Neural progenitor cell (in vitro differentiated cells): ENCODE results near the gene WFDC2. TPM values are rescaled to one million over a fixed set of nuclear protein-coding genes. Genes with fewer than 3 reads are reported as not detected.

Experiments used
- DNase-seq: peaks from one replicate; pipeline ENCODE4 v3.0.0-alpha.2; 2016; ENCODE audit warnings: low spot score
- H2AFZ ChIP-seq: fragments of 200-600 bp; sonication (generic); replicated peaks from 2 replicates; pipeline ENCODE4 v1.6.1; 2016; ENCODE audit warnings: antibody characterized with exemption
- H3F3A ChIP-seq: fragments of 200-600 bp; sonication (generic); 2 replicates; pipeline ENCODE4 v1.6.1; 2016; ENCODE audit warnings: antibody characterized with exemption, low read depth
- H3K27ac ChIP-seq: fragments of 200-600 bp; sonication (generic); 2 replicates; pipeline ENCODE4 v1.5.1; 2016; ENCODE audit warnings: mild to moderate bottlenecking
- H3K27me3 ChIP-seq: fragments of 200-600 bp; sonication (generic); 2 replicates; pipeline ENCODE4 v1.6.1; 2016; ENCODE audit warnings: mild to moderate bottlenecking, moderate library complexity
- H3K36me3 ChIP-seq: fragments of 200-600 bp; sonication (generic); 2 replicates; pipeline ENCODE4 v1.5.1; 2016
- H3K4me1 ChIP-seq: fragments of 200-600 bp; sonication (generic); 2 replicates; pipeline ENCODE4 v1.6.1; 2016; ENCODE audit warnings: mixed run types
- H3K4me2 ChIP-seq: fragments of 200-600 bp; sonication (generic); 2 replicates; pipeline ENCODE4 v1.6.1; 2016
- H3K4me3 ChIP-seq: fragments of 200-600 bp; sonication (generic); 2 replicates; pipeline ENCODE4 v1.5.1; 2016
- H3K79me2 ChIP-seq: fragments of 200-600 bp; sonication (generic); 2 replicates; pipeline ENCODE4 v1.6.1; 2016; ENCODE audit warnings: low read depth
- H3K9ac ChIP-seq: fragments of 200-600 bp; sonication (generic); 2 replicates; pipeline ENCODE4 v1.6.1; 2016
- H3K9me3 ChIP-seq: fragments of 200-600 bp; sonication (generic); 2 replicates; pipeline ENCODE4 v1.5.1; 2016; ENCODE audit warnings: low read depth
- H4K20me1 ChIP-seq: fragments of 200-600 bp; sonication (generic); 2 replicates; pipeline ENCODE4 v1.6.1; 2016; ENCODE audit warnings: low read depth
- H3K27ac Mint-ChIP-seq: 3 replicates; pipeline ENCODE4 v1.8.0; 2021; ENCODE audit warnings: mixed read lengths
- H3K27me3 Mint-ChIP-seq: 2 replicates; pipeline ENCODE4 v1.8.0; 2022; ENCODE audit warnings: low read depth, mild to moderate bottlenecking, inconsistent platforms, moderate library complexity, mixed read lengths; ENCODE audit not compliant: insufficient read depth
- H3K36me3 Mint-ChIP-seq: 3 replicates; pipeline ENCODE4 v1.8.0; 2021; ENCODE audit warnings: mixed read lengths
- H3K4me1 Mint-ChIP-seq: 3 replicates; pipeline ENCODE4 v1.8.0; 2021; ENCODE audit warnings: mixed read lengths
- H3K4me3 Mint-ChIP-seq: 3 replicates; pipeline ENCODE4 v1.8.0; 2021; ENCODE audit warnings: mild to moderate bottlenecking, moderate library complexity, mixed read lengths
- H3K9me3 Mint-ChIP-seq: 3 replicates; pipeline ENCODE4 v1.8.0; 2020; ENCODE audit warnings: mixed read lengths
- EZH2 ChIP-seq: fragments of 200-600 bp; sonication (generic); IDR thresholded peaks from 2 replicates; pipeline ENCODE4 v1.6.1; 2017; ENCODE audit warnings: antibody characterized with exemption, mild to moderate bottlenecking, moderate library complexity
- EZH2phosphoT487 ChIP-seq: fragments of 200-600 bp; sonication (generic); IDR thresholded peaks from 2 replicates; pipeline ENCODE4 v1.6.1; 2017; ENCODE audit warnings: antibody characterized with exemption
- total RNA-seq: library from RNA; depleted of rRNA; stranded (reverse); fragments of >200 nt; gene quantifications from 2 replicates; pipeline ENCODE4 v1.2.3, GENCODE V29; 2015; ENCODE audit warnings: low replicate concordance
- TF ChIP-seq, protein P1 (sequence below): fragments of 200-600 bp; sonication (generic); IDR thresholded peaks from 2 replicates; pipeline ENCODE4 v1.5.1; 2017; ENCODE audit warnings: antibody characterized with exemption, mild to moderate bottlenecking

WFDC2 gene
- total RNA-seq, 1 donor from 2014 or later, result 2.7 TPM

DNA sequence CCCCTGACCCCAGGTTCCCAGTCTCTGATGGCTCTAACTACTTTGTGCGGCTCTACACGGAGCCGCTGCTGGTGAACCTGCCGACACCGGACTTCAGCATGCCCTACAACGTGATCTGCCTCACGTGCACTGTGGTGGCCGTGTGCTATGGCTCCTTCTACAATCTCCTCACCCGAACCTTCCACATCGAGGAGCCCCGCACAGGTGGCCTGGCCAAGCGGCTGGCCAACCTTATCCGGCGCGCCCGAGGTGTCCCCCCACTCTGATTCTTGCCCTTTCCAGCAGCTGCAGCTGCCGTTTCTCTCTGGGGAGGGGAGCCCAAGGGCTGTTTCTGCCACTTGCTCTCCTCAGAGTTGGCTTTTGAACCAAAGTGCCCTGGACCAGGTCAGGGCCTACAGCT lies 44.0 kb upstream of the WFDC2 start:
- no peak overlapping the region for H3K4me2 ChIP-seq
- H2AFZ ChIP-seq, result no peak overlapping the region
- no peaks in the 10 kb centered on the region for H3F3A ChIP-seq
- H3K4me1 ChIP-seq, result no peaks in the 10 kb centered on the region
- Mint-ChIP-seq H3K9me3 (no peaks in the 10 kb centered on the region), H3K4me3 (no peak overlapping the region), H3K27me3 (peaks cover 6% of the 10 kb centered on the region), H3K27ac (no peak overlapping the region), H3K36me3 (peaks cover 11% of the 10 kb centered on the region), H3K4me1 (no peaks in the 10 kb centered on the region)
- H3K4me3 ChIP-seq, result no peak overlapping the region
- H4K20me1 ChIP-seq, result no peaks in the 10 kb centered on the region
- H3K79me2 ChIP-seq, result no peaks in the 10 kb centered on the region
- no peak overlapping the region for H3K27ac ChIP-seq
- H3K27me3 ChIP-seq, result no peaks in the 10 kb centered on the region
- H3K9ac ChIP-seq, result no peak overlapping the region
- no peak for TF ChIP-seq EZH2phosphoT487
- TF ChIP-seq EZH2, result no peak
- TF ChIP-seq, protein P1, sequence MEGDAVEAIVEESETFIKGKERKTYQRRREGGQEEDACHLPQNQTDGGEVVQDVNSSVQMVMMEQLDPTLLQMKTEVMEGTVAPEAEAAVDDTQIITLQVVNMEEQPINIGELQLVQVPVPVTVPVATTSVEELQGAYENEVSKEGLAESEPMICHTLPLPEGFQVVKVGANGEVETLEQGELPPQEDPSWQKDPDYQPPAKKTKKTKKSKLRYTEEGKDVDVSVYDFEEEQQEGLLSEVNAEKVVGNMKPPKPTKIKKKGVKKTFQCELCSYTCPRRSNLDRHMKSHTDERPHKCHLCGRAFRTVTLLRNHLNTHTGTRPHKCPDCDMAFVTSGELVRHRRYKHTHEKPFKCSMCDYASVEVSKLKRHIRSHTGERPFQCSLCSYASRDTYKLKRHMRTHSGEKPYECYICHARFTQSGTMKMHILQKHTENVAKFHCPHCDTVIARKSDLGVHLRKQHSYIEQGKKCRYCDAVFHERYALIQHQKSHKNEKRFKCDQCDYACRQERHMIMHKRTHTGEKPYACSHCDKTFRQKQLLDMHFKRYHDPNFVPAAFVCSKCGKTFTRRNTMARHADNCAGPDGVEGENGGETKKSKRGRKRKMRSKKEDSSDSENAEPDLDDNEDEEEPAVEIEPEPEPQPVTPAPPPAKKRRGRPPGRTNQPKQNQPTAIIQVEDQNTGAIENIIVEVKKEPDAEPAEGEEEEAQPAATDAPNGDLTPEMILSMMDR, result no peak
- DNase-seq, result no peak
- no peaks in the 10 kb centered on the region for H3K36me3 ChIP-seq
- H3K9me3 ChIP-seq, result no peaks in the 10 kb centered on the region

DNA sequence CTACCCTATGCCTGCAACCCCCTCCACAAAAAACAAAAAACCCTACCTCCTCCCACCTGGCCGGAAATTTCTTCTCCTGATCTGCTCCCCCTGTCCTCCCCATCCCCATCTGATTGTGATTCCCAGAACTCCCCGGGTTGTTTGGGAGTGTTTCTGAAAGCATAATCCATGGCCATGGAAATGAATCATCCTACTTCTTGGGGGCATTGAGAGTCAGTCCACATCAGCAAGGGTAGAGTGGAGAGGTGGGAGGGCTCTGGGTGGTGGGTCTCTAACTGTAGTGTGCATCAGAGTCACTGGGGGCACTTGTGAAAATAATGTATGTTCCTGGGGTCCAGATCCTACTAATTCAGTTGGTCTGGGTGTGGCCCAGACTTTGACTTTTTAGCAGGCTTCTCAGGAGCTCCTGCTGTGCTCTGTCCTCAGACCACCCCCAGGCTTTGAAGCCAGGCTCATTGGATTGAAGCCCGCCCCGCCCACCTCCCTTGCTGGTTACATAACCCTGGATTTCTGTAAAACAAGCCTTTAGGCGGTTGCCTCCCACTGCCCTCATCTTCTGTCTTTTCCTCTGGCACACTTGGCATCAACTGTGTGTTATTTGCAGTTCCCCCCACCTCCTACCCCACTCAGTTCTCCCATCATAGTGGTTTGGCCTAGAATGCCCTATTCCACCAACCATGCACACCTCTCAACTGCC lies 43.1 kb upstream of the WFDC2 start:
- peaks cover 8% of the 10 kb centered on the region for H3K36me3 Mint-ChIP-seq
- H3K4me1 Mint-ChIP-seq, result no peaks in the 10 kb centered on the region
- H3K9me3 Mint-ChIP-seq, result no peaks in the 10 kb centered on the region
- H3K36me3 ChIP-seq, result no peaks in the 10 kb centered on the region
- H3K27me3 Mint-ChIP-seq, result peaks cover 6% of the 10 kb centered on the region
- no peaks in the 10 kb centered on the region for H3F3A ChIP-seq
- no peaks in the 10 kb centered on the region for H3K79me2 ChIP-seq
- no peaks in the 10 kb centered on the region for H4K20me1 ChIP-seq
- no peak overlapping the region for H3K27ac ChIP-seq
- no peak overlapping the region for H3K4me3 ChIP-seq
- DNase-seq, result no peak
- no peaks in the 10 kb centered on the region for H3K27me3 ChIP-seq
- no peak overlapping the region for H3K9ac ChIP-seq
- H3K4me1 ChIP-seq, result no peaks in the 10 kb centered on the region
- H3K27ac Mint-ChIP-seq, result no peak overlapping the region
- H2AFZ ChIP-seq, result no peak overlapping the region
- no peak overlapping the region for H3K4me3 Mint-ChIP-seq
- no peak overlapping the region for H3K4me2 ChIP-seq
- no peaks in the 10 kb centered on the region for H3K9me3 ChIP-seq
- TF ChIP-seq EZH2phosphoT487 (no peak), EZH2 (no peak)
- TF ChIP-seq, protein P1, result no peak

DNA sequence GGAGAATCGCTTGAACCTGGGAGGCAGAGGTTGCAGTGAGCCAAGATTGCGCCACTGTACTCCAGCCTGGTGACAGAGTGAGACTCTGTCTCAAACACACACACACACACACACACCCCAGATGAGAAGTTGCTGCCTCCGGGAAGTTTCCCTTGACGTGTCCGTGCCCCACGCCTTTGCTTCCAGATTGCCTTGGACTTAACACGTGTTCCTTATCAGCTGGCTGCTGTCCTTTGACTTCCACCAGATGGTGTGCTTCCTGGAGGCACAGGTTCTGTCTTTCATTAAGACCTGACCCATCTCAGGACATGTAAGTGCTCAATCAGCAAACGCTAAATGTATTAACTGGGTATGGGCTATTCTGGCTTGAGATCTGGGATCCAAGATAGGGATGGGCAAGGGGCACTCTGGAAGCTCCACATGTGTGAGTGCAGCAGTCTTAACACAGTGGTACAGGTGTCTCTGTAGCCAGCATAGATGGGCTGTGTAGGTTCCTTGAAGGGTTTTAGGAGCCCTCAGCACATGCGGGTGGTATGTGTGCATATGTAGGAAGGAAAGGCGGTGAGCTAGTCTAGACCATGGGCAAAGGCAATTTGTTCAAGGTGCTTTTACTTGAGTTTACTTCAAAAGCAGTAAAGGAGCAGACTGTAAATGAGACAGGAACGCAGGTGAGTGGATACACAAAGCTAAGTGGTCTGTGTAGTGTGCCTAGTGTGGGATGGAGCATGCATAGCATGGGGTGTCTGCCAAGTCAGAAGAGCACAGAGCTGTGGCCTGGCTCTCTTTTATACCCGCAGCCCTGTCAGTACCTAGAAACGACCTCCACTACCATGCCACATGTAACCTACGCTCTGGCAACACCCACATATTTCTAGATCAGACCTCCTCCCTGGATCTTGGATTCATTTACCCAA lies 42.1 kb upstream of the WFDC2 start:
- no peaks in the 10 kb centered on the region for H3K36me3 ChIP-seq
- no peaks in the 10 kb centered on the region for H4K20me1 ChIP-seq

More for the DNA sequence above, 42.1 kb upstream of the WFDC2 start:
- Mint-ChIP-seq H3K36me3 (peaks cover 8% of the 10 kb centered on the region), H3K27ac (no peak overlapping the region), H3K4me3 (no peak overlapping the region), H3K4me1 (peaks cover 3% of the 10 kb centered on the region), H3K27me3 (peaks cover 6% of the 10 kb centered on the region), H3K9me3 (no peaks in the 10 kb centered on the region)
- no peak for DNase-seq
- H3K9me3 ChIP-seq, result no peaks in the 10 kb centered on the region
- no peaks in the 10 kb centered on the region for H3K79me2 ChIP-seq
- H3K9ac ChIP-seq, result no peak overlapping the region
- H2AFZ ChIP-seq, result no peak overlapping the region
- no peaks in the 10 kb centered on the region for H3K4me1 ChIP-seq
- no peaks in the 10 kb centered on the region for H3F3A ChIP-seq
- H3K27me3 ChIP-seq, result no peaks in the 10 kb centered on the region
- no peak overlapping the region for H3K4me2 ChIP-seq
- H3K4me3 ChIP-seq, result no peak overlapping the region
- no peak overlapping the region for H3K27ac ChIP-seq
- TF ChIP-seq, protein P1, result no peak
- no peak for TF ChIP-seq EZH2phosphoT487
- no peak for TF ChIP-seq EZH2
